ENCODE results near the gene ZNF385D.

ZNF385D gene

GRCh38 chr3:21662403-21662802 is 88.6 kb downstream of the ZNF385D start:
- Histone ChIP-seq H3K4me3 (ENCODE audit: severe bottlenecking) (no peak overlapping the region), H3K4me1 (ENCODE audit: insufficient read depth, poor library complexity, severe bottlenecking) (no peaks in the 10 kb centered on the region), H3K9me3 (ENCODE audit: severe bottlenecking) (no peaks in the 10 kb centered on the region), H3K27ac (ENCODE audit: poor library complexity, severe bottlenecking) (no peak overlapping the region), H3K27me3 (ENCODE audit: insufficient read depth, poor library complexity, severe bottlenecking) (no peaks in the 10 kb centered on the region), H3K36me3 (ENCODE audit: low read depth) (no peaks in the 10 kb centered on the region)
- DNase-seq (ENCODE audit: low spot score) (no peak), ATAC-seq (ENCODE audit: low read depth) (no peak)
- no peak for TF ChIP-seq CTCF (IDR thresholded peaks at IDR 0.05; ENCODE audit: poor library complexity, severe bottlenecking)

- no peaks in the 10 kb centered on the region for H3K27me3 ChIP-seq (ENCODE audit: insufficient read depth, poor library complexity, severe bottlenecking)
- TF ChIP-seq CTCF (IDR thresholded peaks at IDR 0.05; ENCODE audit: poor library complexity, severe bottlenecking), result no peak
- H3K27ac ChIP-seq (ENCODE audit: poor library complexity, severe bottlenecking), result no peak overlapping the region
- H3K4me3 ChIP-seq (ENCODE audit: severe bottlenecking), result no peak overlapping the region
- DNase-seq (ENCODE audit: low spot score) (no peak), ATAC-seq (ENCODE audit: low read depth) (no peak)
- H3K4me1 ChIP-seq (ENCODE audit: insufficient read depth, poor library complexity, severe bottlenecking), result no peaks in the 10 kb centered on the region
- H3K36me3 ChIP-seq (ENCODE audit: low read depth), result no peaks in the 10 kb centered on the region
- no peaks in the 10 kb centered on the region for H3K9me3 ChIP-seq (ENCODE audit: severe bottlenecking)
These were observed 96.3 kb downstream of the ZNF385D start for GRCh38 chr3:21654662-21655061.

GRCh38 chr3:21654241-21654640 is 96.8 kb downstream of the ZNF385D start:
- Histone ChIP-seq H3K4me1 (ENCODE audit: insufficient read depth, poor library complexity, severe bottlenecking) (no peaks in the 10 kb centered on the region), H3K27ac (ENCODE audit: poor library complexity, severe bottlenecking) (no peak overlapping the region), H3K9me3 (ENCODE audit: severe bottlenecking) (no peaks in the 10 kb centered on the region), H3K36me3 (ENCODE audit: low read depth) (no peaks in the 10 kb centered on the region), H3K27me3 (ENCODE audit: insufficient read depth, poor library complexity, severe bottlenecking) (no peaks in the 10 kb centered on the region), H3K4me3 (ENCODE audit: severe bottlenecking) (no peak overlapping the region)
- DNase-seq (ENCODE audit: low spot score) (no peak), ATAC-seq (ENCODE audit: low read depth) (no peak)
- TF ChIP-seq CTCF (IDR thresholded peaks at IDR 0.05; ENCODE audit: poor library complexity, severe bottlenecking), result no peak

DNA sequence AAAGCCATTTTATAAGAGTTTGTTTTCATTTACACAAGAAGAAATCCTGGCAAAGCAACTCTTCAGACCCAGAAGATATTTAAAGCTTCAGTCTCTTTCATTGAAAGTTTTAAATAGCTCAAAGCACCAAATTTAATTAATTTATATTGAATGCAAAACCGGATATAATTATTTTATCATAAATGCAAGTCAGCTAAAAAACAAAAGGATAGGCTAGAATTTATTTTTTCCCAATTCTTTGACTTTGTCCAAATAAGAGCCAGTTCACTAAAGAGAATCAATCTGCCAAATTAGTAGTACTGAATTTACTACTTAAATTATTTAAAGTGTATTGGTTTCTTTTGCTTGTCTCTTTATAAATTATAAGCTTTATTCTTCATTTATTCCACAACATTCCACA is 101.5 kb downstream of the ZNF385D start:
- TF ChIP-seq CTCF (IDR thresholded peaks at IDR 0.05; ENCODE audit: poor library complexity, severe bottlenecking), result no peak
- no peak for DNase-seq (ENCODE audit: low spot score)
- Histone ChIP-seq H3K27ac (ENCODE audit: poor library complexity, severe bottlenecking) (no peak overlapping the region), H3K4me3 (ENCODE audit: severe bottlenecking) (no peak overlapping the region), H3K4me1 (ENCODE audit: insufficient read depth, poor library complexity, severe bottlenecking) (no peaks in the 10 kb centered on the region), H3K36me3 (ENCODE audit: low read depth) (no peaks in the 10 kb centered on the region), H3K9me3 (ENCODE audit: severe bottlenecking) (no peaks in the 10 kb centered on the region), H3K27me3 (ENCODE audit: insufficient read depth, poor library complexity, severe bottlenecking) (no peaks in the 10 kb centered on the region)
- ATAC-seq (ENCODE audit: low read depth), result no peak

DNA sequence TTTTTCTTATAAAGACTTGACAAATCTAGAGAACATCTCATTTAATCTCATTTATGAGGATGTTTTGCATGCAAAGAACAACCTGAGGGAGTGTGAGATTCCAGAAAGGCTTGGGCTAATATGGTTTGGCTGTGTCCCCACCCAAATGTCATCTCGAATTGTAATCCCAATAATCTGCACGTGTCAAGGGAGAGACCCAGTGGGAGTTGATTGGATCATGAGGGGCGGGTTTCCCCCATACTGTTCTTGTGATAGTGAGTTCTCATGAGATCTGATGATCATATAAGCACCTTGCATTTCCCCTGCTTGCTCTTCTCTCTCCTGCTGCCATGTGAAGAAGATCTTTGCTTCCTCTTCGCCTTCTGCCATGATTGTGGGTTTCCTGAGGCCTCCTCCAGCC is 103.0 kb downstream of the ZNF385D start:
- ATAC-seq (ENCODE audit: low read depth) (no peak), DNase-seq (ENCODE audit: low spot score) (no peak)
- TF ChIP-seq CTCF (IDR thresholded peaks at IDR 0.05; ENCODE audit: poor library complexity, severe bottlenecking), result no peak
- Histone ChIP-seq H3K4me1 (ENCODE audit: insufficient read depth, poor library complexity, severe bottlenecking) (no peaks in the 10 kb centered on the region), H3K27ac (ENCODE audit: poor library complexity, severe bottlenecking) (no peak overlapping the region), H3K27me3 (ENCODE audit: insufficient read depth, poor library complexity, severe bottlenecking) (no peaks in the 10 kb centered on the region), H3K36me3 (ENCODE audit: low read depth) (no peaks in the 10 kb centered on the region), H3K4me3 (ENCODE audit: severe bottlenecking) (no peak overlapping the region), H3K9me3 (ENCODE audit: severe bottlenecking) (no peaks in the 10 kb centered on the region)
